Peyer's patch (tissue), 4 donors: Measurements from ENCODE around the gene RENBP.

Experiments
- POLR2A ChIP-seq, 2 donors: fragments of 450-650 bp; IDR thresholded peaks; one replicate each; pipeline ENCODE4 v1.5.1; 2017; ENCODE audit warnings: antibody characterized with exemption in 2 of 2, mild to moderate bottlenecking in 2 of 2, moderate library complexity in 2 of 2
- TF ChIP-seq, protein P1 (sequence below), 6 experiments: fragments of 450-650 bp in 4 of 6; fragments of 200-600 bp in 2 of 6; sonication (generic) in 1 of 6; IDR thresholded peaks; one replicate each; pipeline ENCODE4 v1.5.1; 2017 to 2019; ENCODE audit warnings: antibody characterized with exemption in 6 of 6, mild to moderate bottlenecking in 3 of 6, moderate library complexity in 1 of 6

DNA sequence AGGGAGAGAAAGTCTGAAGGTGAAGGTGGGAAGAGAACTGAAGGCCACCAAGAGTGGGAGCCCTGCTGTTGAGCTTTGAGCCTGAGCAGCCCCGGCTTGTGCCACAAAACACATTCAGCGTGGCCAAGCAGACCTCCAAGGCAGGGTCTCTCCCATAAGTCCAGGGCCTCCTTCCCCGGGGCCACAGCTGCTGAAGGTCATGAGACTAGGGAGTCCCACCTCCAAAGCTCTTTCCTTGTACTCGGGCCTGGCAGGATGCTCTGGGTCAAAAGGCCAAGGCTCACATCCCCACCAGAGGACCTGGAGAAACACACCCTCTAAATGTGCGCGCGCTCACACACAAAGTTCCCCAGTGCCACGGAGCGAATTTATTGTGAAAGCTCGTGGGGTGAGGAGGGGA, 14.9 kb downstream of the RENBP start:
- no peak for TF ChIP-seq POLR2A (IDR thresholded peaks at IDR 0.05)
- TF ChIP-seq, protein P1, sequence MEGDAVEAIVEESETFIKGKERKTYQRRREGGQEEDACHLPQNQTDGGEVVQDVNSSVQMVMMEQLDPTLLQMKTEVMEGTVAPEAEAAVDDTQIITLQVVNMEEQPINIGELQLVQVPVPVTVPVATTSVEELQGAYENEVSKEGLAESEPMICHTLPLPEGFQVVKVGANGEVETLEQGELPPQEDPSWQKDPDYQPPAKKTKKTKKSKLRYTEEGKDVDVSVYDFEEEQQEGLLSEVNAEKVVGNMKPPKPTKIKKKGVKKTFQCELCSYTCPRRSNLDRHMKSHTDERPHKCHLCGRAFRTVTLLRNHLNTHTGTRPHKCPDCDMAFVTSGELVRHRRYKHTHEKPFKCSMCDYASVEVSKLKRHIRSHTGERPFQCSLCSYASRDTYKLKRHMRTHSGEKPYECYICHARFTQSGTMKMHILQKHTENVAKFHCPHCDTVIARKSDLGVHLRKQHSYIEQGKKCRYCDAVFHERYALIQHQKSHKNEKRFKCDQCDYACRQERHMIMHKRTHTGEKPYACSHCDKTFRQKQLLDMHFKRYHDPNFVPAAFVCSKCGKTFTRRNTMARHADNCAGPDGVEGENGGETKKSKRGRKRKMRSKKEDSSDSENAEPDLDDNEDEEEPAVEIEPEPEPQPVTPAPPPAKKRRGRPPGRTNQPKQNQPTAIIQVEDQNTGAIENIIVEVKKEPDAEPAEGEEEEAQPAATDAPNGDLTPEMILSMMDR (IDR thresholded peaks at IDR 0.05): no peak
